GM23338 (cell line): ENCODE data around the gene RFX2. TPM values are rescaled to one million over a fixed set of nuclear protein-coding genes. Genes with fewer than 3 reads are reported as not detected.

ENCODE experiments used
- ATAC-seq: fragments of 200-7000 bp; cut with Tn5 transposase; 3 replicates; pipeline ENCODE4 v1.9.1; 2020
- DNase-seq: peaks from one replicate; pipeline ENCODE4 v3.0.0-alpha.2; 2015; ENCODE audit warnings: low spot score
- H2AFZ ChIP-seq: fragments of 200-600 bp; sonication (generic); 2 replicates; pipeline ENCODE4 v1.8.0; 2016; ENCODE audit warnings: antibody characterized with exemption, mild to moderate bottlenecking, moderate library complexity
- H3F3A ChIP-seq: fragments of 200-600 bp; sonication (generic); replicated peaks from 2 replicates; pipeline ENCODE4 v1.8.0; 2017; ENCODE audit warnings: antibody characterized with exemption, mixed run types, low read depth
- H3K27ac ChIP-seq: fragments of 200-600 bp; sonication (generic); 2 replicates; pipeline ENCODE4 v1.6.1; 2016; ENCODE audit warnings: low read depth
- H3K27me3 ChIP-seq: fragments of 200-600 bp; sonication (generic); 2 replicates; pipeline ENCODE4 v1.8.0; 2016; ENCODE audit warnings: mild to moderate bottlenecking, mixed run types, moderate library complexity; ENCODE audit not compliant: insufficient read depth
- H3K36me3 ChIP-seq: fragments of 200-600 bp; sonication (generic); 2 replicates; pipeline ENCODE4 v1.8.0; 2016; ENCODE audit warnings: mild to moderate bottlenecking; ENCODE audit not compliant: insufficient read depth
- H3K4me1 ChIP-seq: fragments of 200-600 bp; sonication (generic); 2 replicates; pipeline ENCODE4 v1.8.0; 2016; ENCODE audit warnings: mild to moderate bottlenecking, moderate library complexity; ENCODE audit not compliant: insufficient read depth
- H3K4me2 ChIP-seq: fragments of 200-600 bp; sonication (generic); 2 replicates; pipeline ENCODE4 v1.7.1; 2017; ENCODE audit warnings: mixed run types
- H3K4me3 ChIP-seq: fragments of 200-600 bp; sonication (generic); 2 replicates; pipeline ENCODE4 v1.6.1; 2016; ENCODE audit warnings: mixed run types
- H3K79me2 ChIP-seq: fragments of 200-600 bp; sonication (generic); replicated peaks from 2 replicates; pipeline ENCODE4 v1.8.0; 2017; ENCODE audit warnings: mild to moderate bottlenecking; ENCODE audit not compliant: insufficient read depth
- H3K9me2 ChIP-seq: fragments of 200-600 bp; sonication (generic); 2 replicates; pipeline ENCODE4 v1.8.0; 2017; ENCODE audit not compliant: insufficient read depth
- H4K20me1 ChIP-seq: fragments of 200-600 bp; sonication (generic); replicated peaks from 2 replicates; pipeline ENCODE4 v1.8.0; 2017; ENCODE audit warnings: mild to moderate bottlenecking; ENCODE audit not compliant: insufficient read depth
- H3K27ac Mint-ChIP-seq: 2 replicates; pipeline ENCODE4 v1.8.0; 2020; ENCODE audit warnings: inconsistent platforms, mild to moderate bottlenecking, moderate library complexity, mixed read lengths
- H3K27me3 Mint-ChIP-seq: 3 replicates; pipeline ENCODE4 v1.8.0; 2022; ENCODE audit warnings: low read depth, mild to moderate bottlenecking, moderate library complexity, mixed read lengths, inconsistent platforms; ENCODE audit not compliant: insufficient read depth, poor library complexity
- H3K36me3 Mint-ChIP-seq: 3 replicates; pipeline ENCODE4 v1.8.0; 2021; ENCODE audit warnings: low read depth, mild to moderate bottlenecking, inconsistent platforms, moderate library complexity, mixed read lengths
- H3K4me1 Mint-ChIP-seq: 3 replicates; pipeline ENCODE4 v1.8.0; 2020; ENCODE audit warnings: mild to moderate bottlenecking, inconsistent platforms, mixed read lengths
- H3K4me3 Mint-ChIP-seq: 3 replicates; pipeline ENCODE4 v1.8.0; 2021; ENCODE audit warnings: moderate library complexity, mild to moderate bottlenecking, inconsistent platforms, mixed read lengths
- H3K9me3 Mint-ChIP-seq: 3 replicates; pipeline ENCODE4 v1.8.0; 2020; ENCODE audit warnings: moderate library complexity, mild to moderate bottlenecking, inconsistent platforms, mixed read lengths
- CREB1 ChIP-seq: fragments of 250-450 bp; sonication (Bioruptor Pico); IDR thresholded peaks from 2 replicates; pipeline ENCODE4 v1.5.0; 2020; ENCODE audit warnings: low read depth, mild to moderate bottlenecking, moderate library complexity
- EZH2 ChIP-seq: fragments of 200-600 bp; sonication (generic); IDR thresholded peaks from one replicate; pipeline ENCODE4 v1.8.0; 2017; ENCODE audit warnings: antibody characterized with exemption, mild to moderate bottlenecking, low read depth; ENCODE audit not compliant: unreplicated experiment
- EZH2phosphoT487 ChIP-seq: fragments of 200-600 bp; sonication (generic); IDR thresholded peaks from one replicate; pipeline ENCODE4 v1.8.1; 2018; ENCODE audit warnings: antibody characterized with exemption; ENCODE audit not compliant: unreplicated experiment
- JUNB ChIP-seq: IDR thresholded peaks from one replicate; pipeline ENCODE4 v1.6.1; 2016; ENCODE audit warnings: antibody characterized with exemption; ENCODE audit not compliant: unreplicated experiment
- NANOG ChIP-seq: IDR thresholded peaks from 2 replicates; pipeline ENCODE4 v1.6.1; 2016; ENCODE audit warnings: antibody characterized with exemption, borderline replicate concordance
- POLR2AphosphoS5 ChIP-seq: IDR thresholded peaks from 2 replicates; pipeline ENCODE4 v1.6.1; 2016; ENCODE audit warnings: antibody characterized with exemption, low read depth
- STAT1 ChIP-seq: IDR thresholded peaks from one replicate; pipeline ENCODE4 v1.6.1; 2016; ENCODE audit warnings: antibody characterized with exemption; ENCODE audit not compliant: unreplicated experiment
- ZNF114 ChIP-seq: fragments of 250-450 bp; sonication (Bioruptor Pico); IDR thresholded peaks from 2 replicates; pipeline ENCODE4 v1.5.0; 2020; ENCODE audit warnings: mild to moderate bottlenecking, moderate library complexity
- ZNF331 ChIP-seq: fragments of 250-450 bp; sonication (Bioruptor Pico); IDR thresholded peaks from 2 replicates; pipeline ENCODE4 v1.5.0; 2020; ENCODE audit warnings: low read depth, mild to moderate bottlenecking, moderate library complexity
- polyA plus RNA-seq: library from polyadenylated mRNA; unstranded; fragments of >200 nt; fragmentation: Nextera tagmentation; extraction: Ambion mirVana; gene quantifications from 2 replicates; pipeline ENCODE4 v1.2.1, GENCODE V29; 2016
- total RNA-seq: library from RNA; depleted of rRNA; stranded (reverse); fragments of >200 nt; shearing (Covaris generic); gene quantifications from 2 replicates; pipeline ENCODE4 v1.2.3, GENCODE V29; 2014
- TF ChIP-seq, protein P1 (sequence below): IDR thresholded peaks from one replicate; pipeline ENCODE4 v1.6.1; 2018; ENCODE audit warnings: antibody characterized with exemption; ENCODE audit not compliant: unreplicated experiment
- TF ChIP-seq, protein P2 (sequence below): fragments of 250-450 bp; sonication (Bioruptor Pico); IDR thresholded peaks from 2 replicates; pipeline ENCODE4 v1.5.0; 2020; ENCODE audit warnings: mild to moderate bottlenecking, moderate library complexity
- TF ChIP-seq, protein P3 (sequence below), 2 experiments: fragments of 200-600 bp in 1 of 2; sonication (generic) in 1 of 2; conservative IDR thresholded peaks; 2 replicates each; pipeline versions ENCODE4 v1.5.1 to v1.6.1; 2016 to 2017; ENCODE audit warnings: antibody characterized with exemption in 2 of 2, low read depth in 2 of 2, mild to moderate bottlenecking in 2 of 2, moderate library complexity in 1 of 2
- TF ChIP-seq, protein P4 (sequence below): IDR thresholded peaks from 2 replicates; pipeline ENCODE4 v1.6.1; 2016; ENCODE audit warnings: antibody characterized with exemption

The RFX2 gene
- total and polyA plus RNA-seq, 2 experiments from 2014 or later, result 4.6 to 13.0 TPM

DNA sequence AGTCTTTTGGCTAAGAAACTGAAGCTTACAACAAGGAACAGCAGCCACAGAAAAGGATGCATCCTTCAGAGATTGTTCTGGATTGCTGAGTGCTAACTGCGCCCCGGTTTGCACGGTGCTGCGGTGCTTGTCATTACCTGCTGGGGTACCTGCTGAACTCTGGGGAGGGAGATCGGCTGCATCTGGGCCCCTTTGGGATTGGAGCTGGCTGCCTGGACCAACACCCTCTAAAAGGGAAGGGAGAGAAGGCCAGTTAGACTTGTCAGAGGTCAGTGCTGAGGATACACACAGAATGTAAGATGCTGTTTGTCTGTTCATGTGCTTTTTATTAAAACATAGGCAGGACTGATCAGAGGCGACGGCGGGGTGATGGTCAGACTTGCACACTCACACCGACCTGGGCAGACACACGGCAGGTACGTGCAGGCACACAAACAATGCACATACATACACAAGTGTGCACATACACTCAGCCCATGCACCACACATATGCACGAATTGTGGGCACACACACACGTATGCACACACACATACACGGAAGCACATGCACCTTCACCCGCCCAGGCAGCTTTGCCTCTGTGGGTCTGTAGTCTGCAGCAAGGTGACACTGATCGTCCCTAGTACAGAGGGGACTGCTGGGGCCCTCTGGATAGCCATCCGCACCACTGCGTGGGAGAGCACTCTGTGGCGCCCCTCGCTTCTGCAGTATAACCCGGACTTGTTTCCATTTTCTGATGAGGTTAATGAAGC is 66.1 kb downstream of the RFX2 start:
- no peak for ATAC-seq
- Histone ChIP-seq H3K4me3 (no peak overlapping the region), H3K9me2 (no peaks in the 10 kb centered on the region), H4K20me1 (no peaks in the 10 kb centered on the region), H3K27me3 (no peaks in the 10 kb centered on the region), H3K4me2 (no peak overlapping the region), H3K36me3 (no peaks in the 10 kb centered on the region), H3K27ac (no peak overlapping the region), H3K79me2 (no peaks in the 10 kb centered on the region), H3F3A (no peaks in the 10 kb centered on the region), H3K4me1 (peaks cover 3% of the 10 kb centered on the region), H2AFZ (no peak overlapping the region)
- TF ChIP-seq ZNF114 (no peak), EZH2 (no peak), EZH2phosphoT487 (no peak), POLR2AphosphoS5 (no peak), NANOG (no peak), ZNF331 (CRISPR knock-in tag) (no peak), JUNB (no peak), STAT1 (no peak), CREB1 (CRISPR knock-in tag) (no peak)
- TF ChIP-seq, protein P1, sequence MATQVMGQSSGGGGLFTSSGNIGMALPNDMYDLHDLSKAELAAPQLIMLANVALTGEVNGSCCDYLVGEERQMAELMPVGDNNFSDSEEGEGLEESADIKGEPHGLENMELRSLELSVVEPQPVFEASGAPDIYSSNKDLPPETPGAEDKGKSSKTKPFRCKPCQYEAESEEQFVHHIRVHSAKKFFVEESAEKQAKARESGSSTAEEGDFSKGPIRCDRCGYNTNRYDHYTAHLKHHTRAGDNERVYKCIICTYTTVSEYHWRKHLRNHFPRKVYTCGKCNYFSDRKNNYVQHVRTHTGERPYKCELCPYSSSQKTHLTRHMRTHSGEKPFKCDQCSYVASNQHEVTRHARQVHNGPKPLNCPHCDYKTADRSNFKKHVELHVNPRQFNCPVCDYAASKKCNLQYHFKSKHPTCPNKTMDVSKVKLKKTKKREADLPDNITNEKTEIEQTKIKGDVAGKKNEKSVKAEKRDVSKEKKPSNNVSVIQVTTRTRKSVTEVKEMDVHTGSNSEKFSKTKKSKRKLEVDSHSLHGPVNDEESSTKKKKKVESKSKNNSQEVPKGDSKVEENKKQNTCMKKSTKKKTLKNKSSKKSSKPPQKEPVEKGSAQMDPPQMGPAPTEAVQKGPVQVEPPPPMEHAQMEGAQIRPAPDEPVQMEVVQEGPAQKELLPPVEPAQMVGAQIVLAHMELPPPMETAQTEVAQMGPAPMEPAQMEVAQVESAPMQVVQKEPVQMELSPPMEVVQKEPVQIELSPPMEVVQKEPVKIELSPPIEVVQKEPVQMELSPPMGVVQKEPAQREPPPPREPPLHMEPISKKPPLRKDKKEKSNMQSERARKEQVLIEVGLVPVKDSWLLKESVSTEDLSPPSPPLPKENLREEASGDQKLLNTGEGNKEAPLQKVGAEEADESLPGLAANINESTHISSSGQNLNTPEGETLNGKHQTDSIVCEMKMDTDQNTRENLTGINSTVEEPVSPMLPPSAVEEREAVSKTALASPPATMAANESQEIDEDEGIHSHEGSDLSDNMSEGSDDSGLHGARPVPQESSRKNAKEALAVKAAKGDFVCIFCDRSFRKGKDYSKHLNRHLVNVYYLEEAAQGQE, result no peak
- TF ChIP-seq, protein P2, sequence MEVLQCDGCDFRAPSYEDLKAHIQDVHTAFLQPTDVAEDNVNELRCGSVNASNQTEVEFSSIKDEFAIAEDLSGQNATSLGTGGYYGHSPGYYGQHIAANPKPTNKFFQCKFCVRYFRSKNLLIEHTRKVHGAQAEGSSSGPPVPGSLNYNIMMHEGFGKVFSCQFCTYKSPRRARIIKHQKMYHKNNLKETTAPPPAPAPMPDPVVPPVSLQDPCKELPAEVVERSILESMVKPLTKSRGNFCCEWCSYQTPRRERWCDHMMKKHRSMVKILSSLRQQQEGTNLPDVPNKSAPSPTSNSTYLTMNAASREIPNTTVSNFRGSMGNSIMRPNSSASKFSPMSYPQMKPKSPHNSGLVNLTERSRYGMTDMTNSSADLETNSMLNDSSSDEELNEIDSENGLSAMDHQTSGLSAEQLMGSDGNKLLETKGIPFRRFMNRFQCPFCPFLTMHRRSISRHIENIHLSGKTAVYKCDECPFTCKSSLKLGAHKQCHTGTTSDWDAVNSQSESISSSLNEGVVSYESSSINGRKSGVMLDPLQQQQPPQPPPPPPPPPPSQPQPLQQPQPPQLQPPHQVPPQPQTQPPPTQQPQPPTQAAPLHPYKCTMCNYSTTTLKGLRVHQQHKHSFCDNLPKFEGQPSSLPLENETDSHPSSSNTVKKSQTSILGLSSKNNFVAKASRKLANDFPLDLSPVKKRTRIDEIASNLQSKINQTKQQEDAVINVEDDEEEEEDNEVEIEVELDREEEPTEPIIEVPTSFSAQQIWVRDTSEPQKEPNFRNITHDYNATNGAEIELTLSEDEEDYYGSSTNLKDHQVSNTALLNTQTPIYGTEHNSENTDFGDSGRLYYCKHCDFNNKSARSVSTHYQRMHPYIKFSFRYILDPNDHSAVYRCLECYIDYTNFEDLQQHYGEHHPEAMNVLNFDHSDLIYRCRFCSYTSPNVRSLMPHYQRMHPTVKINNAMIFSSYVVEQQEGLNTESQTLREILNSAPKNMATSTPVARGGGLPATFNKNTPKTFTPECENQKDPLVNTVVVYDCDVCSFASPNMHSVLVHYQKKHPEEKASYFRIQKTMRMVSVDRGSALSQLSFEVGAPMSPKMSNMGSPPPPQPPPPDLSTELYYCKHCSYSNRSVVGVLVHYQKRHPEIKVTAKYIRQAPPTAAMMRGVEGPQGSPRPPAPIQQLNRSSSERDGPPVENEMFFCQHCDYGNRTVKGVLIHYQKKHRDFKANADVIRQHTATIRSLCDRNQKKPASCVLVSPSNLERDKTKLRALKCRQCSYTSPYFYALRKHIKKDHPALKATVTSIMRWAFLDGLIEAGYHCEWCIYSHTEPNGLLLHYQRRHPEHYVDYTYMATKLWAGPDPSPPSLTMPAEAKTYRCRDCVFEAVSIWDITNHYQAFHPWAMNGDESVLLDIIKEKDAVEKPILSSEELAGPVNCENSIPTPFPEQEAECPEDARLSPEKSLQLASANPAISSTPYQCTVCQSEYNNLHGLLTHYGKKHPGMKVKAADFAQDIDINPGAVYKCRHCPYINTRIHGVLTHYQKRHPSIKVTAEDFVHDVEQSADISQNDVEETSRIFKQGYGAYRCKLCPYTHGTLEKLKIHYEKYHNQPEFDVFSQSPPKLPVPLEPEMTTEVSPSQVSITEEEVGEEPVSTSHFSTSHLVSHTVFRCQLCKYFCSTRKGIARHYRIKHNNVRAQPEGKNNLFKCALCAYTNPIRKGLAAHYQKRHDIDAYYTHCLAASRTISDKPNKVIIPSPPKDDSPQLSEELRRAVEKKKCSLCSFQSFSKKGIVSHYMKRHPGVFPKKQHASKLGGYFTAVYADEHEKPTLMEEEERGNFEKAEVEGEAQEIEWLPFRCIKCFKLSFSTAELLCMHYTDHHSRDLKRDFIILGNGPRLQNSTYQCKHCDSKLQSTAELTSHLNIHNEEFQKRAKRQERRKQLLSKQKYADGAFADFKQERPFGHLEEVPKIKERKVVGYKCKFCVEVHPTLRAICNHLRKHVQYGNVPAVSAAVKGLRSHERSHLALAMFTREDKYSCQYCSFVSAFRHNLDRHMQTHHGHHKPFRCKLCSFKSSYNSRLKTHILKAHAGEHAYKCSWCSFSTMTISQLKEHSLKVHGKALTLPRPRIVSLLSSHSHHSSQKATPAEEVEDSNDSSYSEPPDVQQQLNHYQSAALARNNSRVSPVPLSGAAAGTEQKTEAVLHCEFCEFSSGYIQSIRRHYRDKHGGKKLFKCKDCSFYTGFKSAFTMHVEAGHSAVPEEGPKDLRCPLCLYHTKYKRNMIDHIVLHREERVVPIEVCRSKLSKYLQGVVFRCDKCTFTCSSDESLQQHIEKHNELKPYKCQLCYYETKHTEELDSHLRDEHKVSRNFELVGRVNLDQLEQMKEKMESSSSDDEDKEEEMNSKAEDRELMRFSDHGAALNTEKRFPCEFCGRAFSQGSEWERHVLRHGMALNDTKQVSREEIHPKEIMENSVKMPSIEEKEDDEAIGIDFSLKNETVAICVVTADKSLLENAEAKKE, result no peak
- TF ChIP-seq, protein P3, sequence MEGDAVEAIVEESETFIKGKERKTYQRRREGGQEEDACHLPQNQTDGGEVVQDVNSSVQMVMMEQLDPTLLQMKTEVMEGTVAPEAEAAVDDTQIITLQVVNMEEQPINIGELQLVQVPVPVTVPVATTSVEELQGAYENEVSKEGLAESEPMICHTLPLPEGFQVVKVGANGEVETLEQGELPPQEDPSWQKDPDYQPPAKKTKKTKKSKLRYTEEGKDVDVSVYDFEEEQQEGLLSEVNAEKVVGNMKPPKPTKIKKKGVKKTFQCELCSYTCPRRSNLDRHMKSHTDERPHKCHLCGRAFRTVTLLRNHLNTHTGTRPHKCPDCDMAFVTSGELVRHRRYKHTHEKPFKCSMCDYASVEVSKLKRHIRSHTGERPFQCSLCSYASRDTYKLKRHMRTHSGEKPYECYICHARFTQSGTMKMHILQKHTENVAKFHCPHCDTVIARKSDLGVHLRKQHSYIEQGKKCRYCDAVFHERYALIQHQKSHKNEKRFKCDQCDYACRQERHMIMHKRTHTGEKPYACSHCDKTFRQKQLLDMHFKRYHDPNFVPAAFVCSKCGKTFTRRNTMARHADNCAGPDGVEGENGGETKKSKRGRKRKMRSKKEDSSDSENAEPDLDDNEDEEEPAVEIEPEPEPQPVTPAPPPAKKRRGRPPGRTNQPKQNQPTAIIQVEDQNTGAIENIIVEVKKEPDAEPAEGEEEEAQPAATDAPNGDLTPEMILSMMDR (conservative IDR thresholded peaks at IDR 0.05; ENCODE audit: low read depth in 2 of 2), result no peak
- TF ChIP-seq, protein P4, sequence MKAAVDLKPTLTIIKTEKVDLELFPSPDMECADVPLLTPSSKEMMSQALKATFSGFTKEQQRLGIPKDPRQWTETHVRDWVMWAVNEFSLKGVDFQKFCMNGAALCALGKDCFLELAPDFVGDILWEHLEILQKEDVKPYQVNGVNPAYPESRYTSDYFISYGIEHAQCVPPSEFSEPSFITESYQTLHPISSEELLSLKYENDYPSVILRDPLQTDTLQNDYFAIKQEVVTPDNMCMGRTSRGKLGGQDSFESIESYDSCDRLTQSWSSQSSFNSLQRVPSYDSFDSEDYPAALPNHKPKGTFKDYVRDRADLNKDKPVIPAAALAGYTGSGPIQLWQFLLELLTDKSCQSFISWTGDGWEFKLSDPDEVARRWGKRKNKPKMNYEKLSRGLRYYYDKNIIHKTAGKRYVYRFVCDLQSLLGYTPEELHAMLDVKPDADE, result no peak
- peaks cover 3% of the 10 kb centered on the region for H3K27me3 Mint-ChIP-seq
- DNase-seq, result no peak
- H3K9me3 Mint-ChIP-seq, result no peaks in the 10 kb centered on the region
- no peak overlapping the region for H3K4me3 Mint-ChIP-seq
- no peak overlapping the region for H3K27ac Mint-ChIP-seq
- peaks cover 15% of the 10 kb centered on the region for H3K4me1 Mint-ChIP-seq
- no peaks in the 10 kb centered on the region for H3K36me3 Mint-ChIP-seq
